PFSK-1 (cell line): ENCODE measurements around the gene ZNF19.

Source experiments
- FOXP2 ChIP-seq: optimal IDR thresholded peaks from 2 replicates; pipeline ENCODE3; 2011; ENCODE audit warnings: borderline replicate concordance, control low read depth, inconsistent platforms; ENCODE audit not compliant: insufficient read depth; ENCODE audit errors: extremely low read length, extremely low read depth
- POLR2AphosphoS5 ChIP-seq: IDR thresholded peaks from 2 replicates; pipeline ENCODE4 v1.6.1; 2012; ENCODE audit warnings: low read depth, mild to moderate bottlenecking, control low read depth, low read length, moderate library complexity
- TAF1 ChIP-seq: IDR thresholded peaks from 2 replicates; pipeline ENCODE4 v1.6.1; 2012; ENCODE audit warnings: low read length, control low read depth, borderline replicate concordance; ENCODE audit not compliant: insufficient read depth
- TF ChIP-seq, protein P1 (sequence below), 2 experiments: IDR thresholded peaks; 2 replicates each; pipeline versions ENCODE4 v1.6.1 to v1.8.0; 2011 to 2012; ENCODE audit warnings: low read depth in 2 of 2, low read length in 2 of 2, control low read depth in 1 of 2, inconsistent platforms in 1 of 2, mild to moderate bottlenecking in 1 of 2, moderate library complexity in 1 of 2; ENCODE audit not compliant: insufficient read depth in 1 of 2

DNA sequence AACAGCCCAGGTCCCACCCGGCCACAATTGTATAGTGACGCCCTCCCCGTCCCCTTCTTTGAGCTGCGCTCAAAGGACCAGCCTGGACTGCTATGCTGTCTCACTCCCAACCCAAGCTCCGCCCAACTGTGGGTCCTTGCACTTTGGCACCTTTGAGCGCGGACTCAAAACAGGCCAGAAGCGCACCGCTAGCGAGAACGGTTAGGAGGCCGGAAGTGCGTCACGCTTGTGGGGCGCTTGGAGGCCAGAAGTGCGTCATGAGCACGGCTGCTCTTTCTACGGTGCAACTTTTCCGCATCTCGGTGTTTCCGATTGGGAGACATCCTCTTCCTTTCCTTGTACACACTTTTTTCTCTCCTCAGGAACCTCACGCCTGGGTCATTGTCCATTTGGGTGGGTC, at the start of gene ZNF19:
- TF ChIP-seq POLR2AphosphoS5, result no peak
- TF ChIP-seq, protein P1, sequence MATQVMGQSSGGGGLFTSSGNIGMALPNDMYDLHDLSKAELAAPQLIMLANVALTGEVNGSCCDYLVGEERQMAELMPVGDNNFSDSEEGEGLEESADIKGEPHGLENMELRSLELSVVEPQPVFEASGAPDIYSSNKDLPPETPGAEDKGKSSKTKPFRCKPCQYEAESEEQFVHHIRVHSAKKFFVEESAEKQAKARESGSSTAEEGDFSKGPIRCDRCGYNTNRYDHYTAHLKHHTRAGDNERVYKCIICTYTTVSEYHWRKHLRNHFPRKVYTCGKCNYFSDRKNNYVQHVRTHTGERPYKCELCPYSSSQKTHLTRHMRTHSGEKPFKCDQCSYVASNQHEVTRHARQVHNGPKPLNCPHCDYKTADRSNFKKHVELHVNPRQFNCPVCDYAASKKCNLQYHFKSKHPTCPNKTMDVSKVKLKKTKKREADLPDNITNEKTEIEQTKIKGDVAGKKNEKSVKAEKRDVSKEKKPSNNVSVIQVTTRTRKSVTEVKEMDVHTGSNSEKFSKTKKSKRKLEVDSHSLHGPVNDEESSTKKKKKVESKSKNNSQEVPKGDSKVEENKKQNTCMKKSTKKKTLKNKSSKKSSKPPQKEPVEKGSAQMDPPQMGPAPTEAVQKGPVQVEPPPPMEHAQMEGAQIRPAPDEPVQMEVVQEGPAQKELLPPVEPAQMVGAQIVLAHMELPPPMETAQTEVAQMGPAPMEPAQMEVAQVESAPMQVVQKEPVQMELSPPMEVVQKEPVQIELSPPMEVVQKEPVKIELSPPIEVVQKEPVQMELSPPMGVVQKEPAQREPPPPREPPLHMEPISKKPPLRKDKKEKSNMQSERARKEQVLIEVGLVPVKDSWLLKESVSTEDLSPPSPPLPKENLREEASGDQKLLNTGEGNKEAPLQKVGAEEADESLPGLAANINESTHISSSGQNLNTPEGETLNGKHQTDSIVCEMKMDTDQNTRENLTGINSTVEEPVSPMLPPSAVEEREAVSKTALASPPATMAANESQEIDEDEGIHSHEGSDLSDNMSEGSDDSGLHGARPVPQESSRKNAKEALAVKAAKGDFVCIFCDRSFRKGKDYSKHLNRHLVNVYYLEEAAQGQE (IDR thresholded peaks at IDR 0.05; ENCODE audit: insufficient read depth in 1 of 2, low read depth in 2 of 2, low read length in 2 of 2), result no peak
- TF ChIP-seq FOXP2, result no peak
- no peak for TF ChIP-seq TAF1
